Activated T-cell treated with anti-CD3 and anti-CD28 coated beads for 24 hours (primary cell): Measurements from ENCODE around the gene CEACAM5.
"Not testable (repeated sequence)": the region's sequence is repeated elsewhere in the genome, so short reads cannot be mapped to it uniquely, and the experiment has no call there.

Source experiments
- DNase-seq: peaks from one replicate; pipeline ENCODE4 v3.0.0-alpha.2; 2020; ENCODE audit warnings: low read depth

Gene CEACAM5

DNA sequence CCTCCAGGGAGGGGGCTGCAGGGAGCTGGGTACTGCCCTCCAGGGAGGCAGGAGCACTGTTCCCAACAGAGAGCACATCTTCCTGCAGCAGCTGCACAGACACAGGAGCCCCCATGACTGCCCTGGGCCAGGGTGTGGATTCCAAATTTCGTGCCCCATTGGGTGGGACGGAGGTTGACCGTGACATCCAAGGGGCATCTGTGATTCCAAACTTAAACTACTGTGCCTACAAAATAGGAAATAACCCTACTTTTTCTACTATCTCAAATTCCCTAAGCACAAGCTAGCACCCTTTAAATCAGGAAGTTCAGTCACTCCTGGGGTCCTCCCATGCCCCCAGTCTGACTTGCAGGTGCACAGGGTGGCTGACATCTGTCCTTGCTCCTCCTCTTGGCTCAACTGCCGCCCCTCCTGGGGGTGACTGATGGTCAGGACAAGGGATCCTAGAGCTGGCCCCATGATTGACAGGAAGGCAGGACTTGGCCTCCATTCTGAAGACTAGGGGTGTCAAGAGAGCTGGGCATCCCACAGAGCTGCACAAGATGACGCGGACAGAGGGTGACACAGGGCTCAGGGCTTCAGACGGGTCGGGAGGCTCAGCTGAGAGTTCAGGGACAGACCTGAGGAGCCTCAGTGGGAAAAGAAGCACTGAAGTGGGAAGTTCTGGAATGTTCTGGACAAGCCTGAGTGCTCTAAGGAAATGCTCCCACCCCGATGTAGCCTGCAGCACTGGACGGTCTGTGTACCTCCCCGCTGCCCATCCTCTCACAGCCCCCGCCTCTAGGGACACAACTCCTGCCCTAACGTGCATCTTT lies 7.8 kb upstream of the CEACAM5 start:
- DNase-seq, result no peak

DNA sequence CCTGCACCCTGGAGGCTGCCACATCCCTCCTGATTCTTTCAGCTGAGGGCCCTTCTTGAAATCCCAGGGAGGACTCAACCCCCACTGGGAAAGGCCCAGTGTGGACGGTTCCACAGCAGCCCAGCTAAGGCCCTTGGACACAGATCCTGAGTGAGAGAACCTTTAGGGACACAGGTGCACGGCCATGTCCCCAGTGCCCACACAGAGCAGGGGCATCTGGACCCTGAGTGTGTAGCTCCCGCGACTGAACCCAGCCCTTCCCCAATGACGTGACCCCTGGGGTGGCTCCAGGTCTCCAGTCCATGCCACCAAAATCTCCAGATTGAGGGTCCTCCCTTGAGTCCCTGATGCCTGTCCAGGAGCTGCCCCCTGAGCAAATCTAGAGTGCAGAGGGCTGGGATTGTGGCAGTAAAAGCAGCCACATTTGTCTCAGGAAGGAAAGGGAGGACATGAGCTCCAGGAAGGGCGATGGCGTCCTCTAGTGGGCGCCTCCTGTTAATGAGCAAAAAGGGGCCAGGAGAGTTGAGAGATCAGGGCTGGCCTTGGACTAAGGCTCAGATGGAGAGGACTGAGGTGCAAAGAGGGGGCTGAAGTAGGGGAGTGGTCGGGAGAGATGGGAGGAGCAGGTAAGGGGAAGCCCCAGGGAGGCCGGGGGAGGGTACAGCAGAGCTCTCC lies 6.9 kb upstream of the CEACAM5 start:
- DNase-seq, result no peak

DNA sequence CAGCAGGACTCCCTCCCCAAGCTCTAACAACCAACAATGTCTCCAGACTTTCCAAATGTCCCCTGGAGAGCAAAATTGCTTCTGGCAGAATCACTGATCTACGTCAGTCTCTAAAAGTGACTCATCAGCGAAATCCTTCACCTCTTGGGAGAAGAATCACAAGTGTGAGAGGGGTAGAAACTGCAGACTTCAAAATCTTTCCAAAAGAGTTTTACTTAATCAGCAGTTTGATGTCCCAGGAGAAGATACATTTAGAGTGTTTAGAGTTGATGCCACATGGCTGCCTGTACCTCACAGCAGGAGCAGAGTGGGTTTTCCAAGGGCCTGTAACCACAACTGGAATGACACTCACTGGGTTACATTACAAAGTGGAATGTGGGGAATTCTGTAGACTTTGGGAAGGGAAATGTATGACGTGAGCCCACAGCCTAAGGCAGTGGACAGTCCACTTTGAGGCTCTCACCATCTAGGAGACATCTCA lies 6.2 kb upstream of the CEACAM5 start:
- DNase-seq, result no peak

DNA sequence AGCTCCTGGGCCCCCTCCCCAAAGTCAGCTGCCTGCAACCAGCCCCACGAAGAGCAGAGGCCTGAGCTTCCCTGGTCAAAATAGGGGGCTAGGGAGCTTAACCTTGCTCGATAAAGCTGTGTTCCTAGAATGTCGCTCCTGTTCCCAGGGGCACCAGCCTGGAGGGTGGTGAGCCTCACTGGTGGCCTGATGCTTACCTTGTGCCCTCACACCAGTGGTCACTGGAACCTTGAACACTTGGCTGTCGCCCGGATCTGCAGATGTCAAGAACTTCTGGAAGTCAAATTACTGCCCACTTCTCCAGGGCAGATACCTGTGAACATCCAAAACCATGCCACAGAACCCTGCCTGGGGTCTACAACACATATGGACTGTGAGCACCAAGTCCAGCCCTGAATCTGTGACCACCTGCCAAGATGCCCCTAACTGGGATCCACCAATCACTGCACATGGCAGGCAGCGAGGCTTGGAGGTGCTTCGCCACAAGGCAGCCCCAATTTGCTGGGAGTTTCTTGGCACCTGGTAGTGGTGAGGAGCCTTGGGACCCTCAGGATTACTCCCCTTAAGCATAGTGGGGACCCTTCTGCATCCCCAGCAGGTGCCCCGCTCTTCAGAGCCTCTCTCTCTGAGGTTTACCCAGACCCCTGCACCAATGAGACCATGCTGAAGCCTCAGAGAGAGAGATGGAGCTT lies 4.7 kb upstream of the CEACAM5 start:
- DNase-seq, result no peak

DNA sequence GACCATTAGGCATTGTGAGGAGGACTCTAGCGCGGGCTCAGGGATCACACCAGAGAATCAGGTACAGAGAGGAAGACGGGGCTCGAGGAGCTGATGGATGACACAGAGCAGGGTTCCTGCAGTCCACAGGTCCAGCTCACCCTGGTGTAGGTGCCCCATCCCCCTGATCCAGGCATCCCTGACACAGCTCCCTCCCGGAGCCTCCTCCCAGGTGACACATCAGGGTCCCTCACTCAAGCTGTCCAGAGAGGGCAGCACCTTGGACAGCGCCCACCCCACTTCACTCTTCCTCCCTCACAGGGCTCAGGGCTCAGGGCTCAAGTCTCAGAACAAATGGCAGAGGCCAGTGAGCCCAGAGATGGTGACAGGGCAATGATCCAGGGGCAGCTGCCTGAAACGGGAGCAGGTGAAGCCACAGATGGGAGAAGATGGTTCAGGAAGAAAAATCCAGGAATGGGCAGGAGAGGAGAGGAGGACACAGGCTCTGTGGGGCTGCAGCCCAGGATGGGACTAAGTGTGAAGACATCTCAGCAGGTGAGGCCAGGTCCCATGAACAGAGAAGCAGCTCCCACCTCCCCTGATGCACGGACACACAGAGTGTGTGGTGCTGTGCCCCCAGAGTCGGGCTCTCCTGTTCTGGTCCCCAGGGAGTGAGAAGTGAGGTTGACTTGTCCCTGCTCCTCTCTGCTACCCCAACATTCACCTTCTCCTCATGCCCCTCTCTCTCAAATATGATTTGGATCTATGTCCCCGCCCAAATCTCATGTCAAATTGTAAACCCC lies 2.8 kb upstream of the CEACAM5 start:
- no peak for DNase-seq

DNA sequence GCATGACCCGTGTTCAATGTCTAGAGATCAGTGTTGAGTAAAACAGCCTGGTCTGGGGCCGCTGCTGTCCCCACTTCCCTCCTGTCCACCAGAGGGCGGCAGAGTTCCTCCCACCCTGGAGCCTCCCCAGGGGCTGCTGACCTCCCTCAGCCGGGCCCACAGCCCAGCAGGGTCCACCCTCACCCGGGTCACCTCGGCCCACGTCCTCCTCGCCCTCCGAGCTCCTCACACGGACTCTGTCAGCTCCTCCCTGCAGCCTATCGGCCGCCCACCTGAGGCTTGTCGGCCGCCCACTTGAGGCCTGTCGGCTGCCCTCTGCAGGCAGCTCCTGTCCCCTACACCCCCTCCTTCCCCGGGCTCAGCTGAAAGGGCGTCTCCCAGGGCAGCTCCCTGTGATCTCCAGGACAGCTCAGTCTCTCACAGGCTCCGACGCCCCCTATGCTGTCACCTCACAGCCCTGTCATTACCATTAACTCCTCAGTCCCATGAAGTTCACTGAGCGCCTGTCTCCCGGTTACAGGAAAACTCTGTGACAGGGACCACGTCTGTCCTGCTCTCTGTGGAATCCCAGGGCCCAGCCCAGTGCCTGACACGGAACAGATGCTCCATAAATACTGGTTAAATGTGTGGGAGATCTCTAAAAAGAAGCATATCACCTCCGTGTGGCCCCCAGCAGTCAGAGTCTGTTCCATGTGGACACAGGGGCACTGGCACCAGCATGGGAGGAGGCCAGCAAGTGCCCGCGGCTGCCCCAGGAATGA lies 1.5 kb upstream of the CEACAM5 start:
- DNase-seq, result peak; percentile 58

DNA sequence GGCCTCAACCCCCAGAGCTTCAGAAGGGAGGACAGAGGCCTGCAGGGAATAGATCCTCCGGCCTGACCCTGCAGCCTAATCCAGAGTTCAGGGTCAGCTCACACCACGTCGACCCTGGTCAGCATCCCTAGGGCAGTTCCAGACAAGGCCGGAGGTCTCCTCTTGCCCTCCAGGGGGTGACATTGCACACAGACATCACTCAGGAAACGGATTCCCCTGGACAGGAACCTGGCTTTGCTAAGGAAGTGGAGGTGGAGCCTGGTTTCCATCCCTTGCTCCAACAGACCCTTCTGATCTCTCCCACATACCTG lies 969 bp upstream of the CEACAM5 start:
- DNase-seq, result no peak

DNA sequence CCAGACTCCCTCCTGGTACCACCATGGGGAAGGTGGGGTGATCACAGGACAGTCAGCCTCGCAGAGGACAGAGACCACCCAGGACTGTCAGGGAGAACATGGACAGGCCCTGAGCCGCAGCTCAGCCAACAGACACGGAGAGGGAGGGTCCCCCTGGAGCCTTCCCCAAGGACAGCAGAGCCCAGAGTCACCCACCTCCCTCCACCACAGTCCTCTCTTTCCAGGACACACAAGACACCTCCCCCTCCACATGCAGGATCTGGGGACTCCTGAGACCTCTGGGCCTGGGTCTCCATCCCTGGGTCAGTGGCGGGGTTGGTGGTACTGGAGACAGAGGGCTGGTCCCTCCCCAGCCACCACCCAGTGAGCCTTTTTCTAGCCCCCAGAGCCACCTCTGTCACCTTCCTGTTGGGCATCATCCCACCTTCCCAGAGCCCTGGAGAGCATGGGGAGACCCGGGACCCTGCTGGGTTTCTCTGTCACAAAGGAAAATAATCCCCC lies 505 bp upstream of the CEACAM5 start:
- DNase-seq, result no peak

DNA sequence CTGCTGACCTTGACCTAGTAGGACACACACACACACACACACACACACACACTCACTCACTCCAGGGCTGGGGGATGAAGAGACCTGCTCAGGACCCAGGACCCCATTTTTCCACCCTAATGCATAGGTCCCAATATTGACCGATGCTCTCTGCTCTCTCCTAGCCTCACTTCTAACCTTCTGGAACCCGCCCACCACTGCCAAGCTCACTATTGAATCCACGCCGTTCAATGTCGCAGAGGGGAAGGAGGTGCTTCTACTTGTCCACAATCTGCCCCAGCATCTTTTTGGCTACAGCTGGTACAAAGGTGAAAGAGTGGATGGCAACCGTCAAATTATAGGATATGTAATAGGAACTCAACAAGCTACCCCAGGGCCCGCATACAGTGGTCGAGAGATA lies 1.1 kb downstream of the CEACAM5 start:
- not testable (repeated sequence) for DNase-seq

DNA sequence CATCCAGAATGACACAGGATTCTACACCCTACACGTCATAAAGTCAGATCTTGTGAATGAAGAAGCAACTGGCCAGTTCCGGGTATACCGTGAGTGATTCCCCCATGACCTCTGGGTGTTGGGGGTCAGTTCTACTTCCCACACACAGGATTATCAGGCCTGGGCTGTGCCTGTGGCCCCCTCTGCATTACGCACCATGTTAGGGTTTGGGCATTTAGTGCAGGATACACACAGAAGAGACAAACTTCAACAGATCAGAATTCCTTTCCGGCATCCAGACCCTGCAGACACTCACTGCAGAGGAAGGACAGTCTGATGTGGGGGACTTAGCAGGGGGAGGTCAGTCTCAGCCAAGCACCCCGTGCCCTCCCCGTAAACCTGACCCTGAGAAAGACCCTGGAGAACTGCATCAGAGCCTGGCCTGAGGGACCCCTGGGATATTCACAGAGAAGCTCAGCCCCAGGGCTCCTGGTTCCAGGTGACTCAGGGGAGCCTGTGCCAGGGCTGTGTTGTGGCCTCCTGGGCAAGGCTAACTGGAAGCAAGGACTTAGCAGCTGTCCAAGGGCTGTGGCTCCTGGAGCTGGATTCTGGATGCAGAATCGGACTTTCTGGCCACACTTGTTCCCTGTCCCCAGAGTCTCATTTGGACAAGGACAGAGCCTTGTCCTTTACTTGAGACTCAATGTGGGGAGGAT lies 1.7 kb downstream of the CEACAM5 start:
- no peak for DNase-seq

DNA sequence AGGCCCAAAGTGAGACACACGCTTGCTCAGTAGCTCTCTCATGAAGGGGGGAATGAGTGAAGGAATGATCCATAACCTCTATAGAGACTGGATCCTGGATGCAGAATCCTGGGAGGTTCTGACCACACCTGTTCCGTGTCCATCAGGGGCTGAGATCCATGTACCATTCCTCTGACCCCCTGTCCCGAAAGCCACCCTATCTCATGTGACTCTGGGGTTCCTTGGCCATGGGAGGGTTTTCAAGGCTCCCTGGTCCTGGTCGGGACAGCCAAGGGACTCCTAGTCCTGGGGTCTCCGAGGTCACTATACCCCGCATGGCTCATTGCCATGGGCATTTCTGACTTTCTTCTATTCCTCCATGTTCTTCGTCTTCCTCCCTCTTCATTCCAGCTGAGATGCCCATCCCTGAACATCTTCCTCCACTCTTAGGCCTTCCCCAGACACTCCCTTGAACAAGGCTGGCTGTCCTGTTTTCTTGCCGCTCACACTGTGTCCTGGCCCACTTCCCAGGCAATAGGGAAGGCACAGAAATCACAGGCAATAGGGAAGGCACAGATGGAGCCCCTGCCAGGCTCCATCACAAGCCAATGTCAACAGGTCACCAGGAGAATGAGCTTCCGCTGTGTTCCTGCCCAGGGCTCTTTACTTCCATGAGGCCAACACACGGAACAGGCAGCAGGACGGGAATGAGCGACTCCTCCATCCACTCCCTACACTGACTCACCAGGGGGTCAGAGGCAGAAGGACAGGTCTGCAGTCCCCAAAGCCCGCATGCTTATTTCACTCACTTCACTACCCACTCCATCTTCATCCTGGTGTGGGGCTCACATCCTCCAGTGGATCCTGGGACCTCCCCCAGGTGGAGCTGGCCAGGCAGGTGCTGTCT lies 3.2 kb downstream of the CEACAM5 start:
- DNase-seq, result no peak

DNA sequence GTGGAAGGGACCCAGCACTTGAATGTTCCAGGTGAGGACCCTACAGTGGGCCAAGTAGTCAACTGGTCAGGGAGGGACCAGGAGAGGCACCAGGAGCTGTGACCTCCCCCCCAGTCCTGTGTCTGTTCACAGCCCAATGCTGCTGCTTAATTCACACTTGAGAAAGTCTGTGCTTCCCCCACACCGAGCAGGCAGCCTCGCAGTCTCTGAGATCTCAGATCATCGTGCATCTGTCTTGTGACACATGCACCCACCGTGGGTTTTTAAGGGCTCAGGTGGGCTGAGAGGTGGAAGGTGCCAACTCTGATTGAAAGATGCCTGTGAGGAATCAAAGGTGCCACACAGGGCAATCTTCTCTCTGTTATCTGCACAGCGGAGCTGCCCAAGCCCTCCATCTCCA lies 6.2 kb downstream of the CEACAM5 start:
- DNase-seq, result no peak

DNA sequence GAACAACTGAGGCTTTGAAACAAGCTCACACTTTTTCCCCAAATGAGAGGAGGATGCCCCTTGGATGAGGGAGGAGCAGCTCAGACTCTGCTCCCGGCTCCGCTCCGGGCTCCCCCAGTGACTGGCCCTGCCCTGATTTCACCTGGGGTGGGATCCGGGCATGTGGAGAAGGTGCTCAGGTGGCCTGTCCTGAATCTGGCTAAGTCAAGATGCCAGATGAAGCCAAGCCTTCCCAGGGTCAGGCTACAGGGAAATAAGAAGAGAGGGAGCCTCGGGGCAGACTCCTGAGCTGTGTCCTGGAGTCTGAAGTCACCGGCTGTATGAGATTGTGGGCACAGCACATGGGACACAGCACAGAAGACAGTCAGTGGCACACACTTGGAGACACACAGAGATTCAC lies 10.3 kb downstream of the CEACAM5 start:
- no peak for DNase-seq

DNA sequence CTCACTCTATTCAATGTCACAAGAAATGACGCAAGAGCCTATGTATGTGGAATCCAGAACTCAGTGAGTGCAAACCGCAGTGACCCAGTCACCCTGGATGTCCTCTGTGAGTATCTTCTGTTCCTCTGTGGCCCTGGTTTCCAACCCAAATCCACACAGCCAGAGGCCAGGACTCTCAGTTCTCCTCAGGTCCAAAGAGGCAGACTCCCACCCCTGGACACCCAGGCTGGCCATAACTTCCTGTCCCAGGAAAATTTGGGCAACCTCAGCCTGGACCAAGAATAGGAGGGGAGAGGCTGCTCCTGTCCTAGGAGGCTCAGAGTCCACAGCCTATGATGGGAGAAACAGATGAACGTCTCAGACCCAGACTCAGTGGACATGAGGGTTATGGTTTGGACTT lies 11.7 kb downstream of the CEACAM5 start:
- no peak for DNase-seq

DNA sequence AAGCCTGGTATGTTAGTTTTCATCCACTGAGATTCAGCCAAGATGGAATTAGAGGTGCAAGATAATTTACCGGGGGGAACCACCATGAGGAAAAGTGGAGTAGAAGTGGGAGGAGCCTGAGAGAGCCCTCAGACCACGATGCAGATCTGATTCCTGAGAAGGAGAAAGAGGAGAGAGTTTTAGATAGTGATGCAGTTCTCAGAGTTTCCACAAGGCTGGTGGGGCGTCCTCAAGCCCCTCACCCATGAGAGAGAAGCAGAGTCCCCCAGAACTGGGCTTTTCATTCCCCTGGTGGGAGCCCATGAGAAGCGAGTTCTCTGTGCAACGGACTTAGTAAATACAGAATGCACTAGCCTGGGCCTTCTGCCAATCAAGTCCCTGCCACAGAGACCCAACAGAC lies 18.1 kb downstream of the CEACAM5 start:
- DNase-seq, result no peak

DNA sequence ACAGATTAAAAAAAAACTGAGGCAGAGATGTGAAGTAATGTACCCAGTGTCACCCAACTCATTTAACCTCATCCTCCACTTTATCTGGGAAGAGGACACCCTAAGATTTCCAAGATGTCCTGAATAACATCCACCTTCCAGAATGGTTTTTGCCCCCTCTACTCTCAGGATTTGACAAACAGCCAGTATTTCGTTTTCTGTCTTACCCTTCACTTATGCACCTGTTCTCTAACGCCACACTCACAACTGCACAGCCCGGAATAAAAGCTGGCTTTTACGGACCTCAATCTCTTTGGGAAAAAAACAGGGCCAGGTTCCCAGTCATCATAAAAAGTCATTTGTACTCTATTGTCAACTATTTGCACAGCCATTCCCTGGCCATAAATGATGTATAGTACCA lies 25.7 kb downstream of the CEACAM5 start:
- no peak for DNase-seq

DNA sequence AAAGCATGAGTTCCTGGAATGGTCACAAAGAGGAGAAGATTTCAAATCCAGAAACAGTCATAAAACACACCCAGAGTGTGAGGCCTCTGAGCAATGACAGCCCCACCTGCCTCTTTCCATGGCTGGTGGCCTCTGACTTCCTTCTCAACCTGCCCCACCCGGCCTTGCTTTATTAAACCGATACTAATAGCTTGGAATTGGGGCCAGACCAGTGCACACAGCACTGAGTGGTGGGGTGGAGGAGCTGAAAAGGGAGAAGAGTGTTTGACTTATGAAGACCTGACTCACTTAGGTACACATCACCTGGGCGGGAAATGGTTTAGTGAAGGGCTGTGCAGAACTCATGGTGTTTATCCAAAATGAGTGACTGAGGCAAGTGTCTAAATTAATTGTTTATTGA lies 26.2 kb downstream of the CEACAM5 start:
- no peak for DNase-seq

DNA sequence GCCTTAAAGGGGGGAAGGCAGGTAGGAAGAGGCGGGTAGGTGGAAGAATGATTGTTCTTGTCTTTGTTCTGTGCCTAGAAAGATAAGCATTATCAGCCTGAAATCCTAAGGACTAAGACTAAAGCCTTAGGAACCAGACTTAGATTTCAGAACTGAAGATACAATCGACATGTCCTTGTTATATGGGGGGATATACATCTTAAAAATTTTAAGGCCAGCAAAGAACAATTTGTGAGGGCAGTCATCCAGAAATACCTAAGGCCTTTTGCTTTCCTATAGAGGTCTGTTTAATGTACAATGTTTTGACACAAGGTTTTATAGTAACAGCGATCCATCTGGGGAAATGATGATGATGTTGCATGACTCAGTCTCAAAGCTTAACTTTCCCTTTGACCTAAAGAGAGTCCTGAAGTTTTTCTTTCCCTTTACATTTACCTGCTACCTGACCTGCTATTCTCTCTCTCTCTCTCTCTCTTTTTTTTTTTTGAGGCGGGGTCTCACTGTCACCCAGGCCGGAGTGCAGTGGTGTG lies 26.7 kb downstream of the CEACAM5 start:
- DNase-seq, result no peak

DNA sequence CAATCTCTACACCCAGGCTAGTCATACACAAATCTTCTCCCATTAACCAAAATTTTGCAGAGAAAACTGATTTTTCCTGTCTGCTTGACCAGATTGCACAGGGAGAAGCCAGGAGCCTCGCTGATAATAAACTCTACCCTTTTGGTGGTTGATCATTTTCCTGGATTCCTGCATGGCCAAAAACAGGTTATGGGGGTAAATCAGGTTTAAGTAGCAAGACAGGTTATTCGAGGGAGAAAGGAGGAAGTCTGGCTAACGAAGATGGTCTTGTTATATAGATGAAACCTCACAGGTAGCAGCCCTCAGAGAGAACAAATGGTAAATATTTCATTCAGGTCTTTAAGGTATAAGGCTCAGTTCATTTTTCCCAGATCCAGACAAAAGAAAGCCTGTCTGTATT lies 30.9 kb downstream of the CEACAM5 start:
- DNase-seq, result no peak
